ENCODE results near the gene SPECC1L. TPM values are rescaled to one million over a fixed set of nuclear protein-coding genes. Genes with fewer than 3 reads are reported as not detected.

The SPECC1L gene
- total RNA-seq, 1 experiment from 2014 or later = 52.2 TPM

- CTCF ChIA-PET = interaction anchor here (1.0 kb wide), 1 partner anchor 77 kb away, joined by 3 read pairs; no protein-coding TSS in a partner anchor
- TF ChIP-seq, protein P1, sequence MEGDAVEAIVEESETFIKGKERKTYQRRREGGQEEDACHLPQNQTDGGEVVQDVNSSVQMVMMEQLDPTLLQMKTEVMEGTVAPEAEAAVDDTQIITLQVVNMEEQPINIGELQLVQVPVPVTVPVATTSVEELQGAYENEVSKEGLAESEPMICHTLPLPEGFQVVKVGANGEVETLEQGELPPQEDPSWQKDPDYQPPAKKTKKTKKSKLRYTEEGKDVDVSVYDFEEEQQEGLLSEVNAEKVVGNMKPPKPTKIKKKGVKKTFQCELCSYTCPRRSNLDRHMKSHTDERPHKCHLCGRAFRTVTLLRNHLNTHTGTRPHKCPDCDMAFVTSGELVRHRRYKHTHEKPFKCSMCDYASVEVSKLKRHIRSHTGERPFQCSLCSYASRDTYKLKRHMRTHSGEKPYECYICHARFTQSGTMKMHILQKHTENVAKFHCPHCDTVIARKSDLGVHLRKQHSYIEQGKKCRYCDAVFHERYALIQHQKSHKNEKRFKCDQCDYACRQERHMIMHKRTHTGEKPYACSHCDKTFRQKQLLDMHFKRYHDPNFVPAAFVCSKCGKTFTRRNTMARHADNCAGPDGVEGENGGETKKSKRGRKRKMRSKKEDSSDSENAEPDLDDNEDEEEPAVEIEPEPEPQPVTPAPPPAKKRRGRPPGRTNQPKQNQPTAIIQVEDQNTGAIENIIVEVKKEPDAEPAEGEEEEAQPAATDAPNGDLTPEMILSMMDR (IDR thresholded peaks at IDR 0.05; ENCODE audit: unreplicated experiment) = no peak
- intact Hi-C loops (cut with micrococcal nuclease; ENCODE audit: unreplicated experiment) = no loop called here
- Mint-ChIP-seq H3K9me3 (ENCODE audit: low read depth, unreplicated experiment) (peaks cover 2% of the 10 kb centered on the region), H3K36me3 (ENCODE audit: insufficient read depth, unreplicated experiment) (no peaks in the 10 kb centered on the region), H3K4me1 (ENCODE audit: low read depth, unreplicated experiment) (no peaks in the 10 kb centered on the region), H3K27me3 (ENCODE audit: unreplicated experiment) (peaks cover 16% of the 10 kb centered on the region), H3K4me3 (ENCODE audit: low read depth, unreplicated experiment) (no peak overlapping the region), H3K27ac (ENCODE audit: unreplicated experiment) (no peak overlapping the region)
- DNase-seq = no peak
- BruUV-seq (replicated peaks) = no TSS peak
These were observed 174.3 kb downstream of the SPECC1L start for GRCh38 chr22:24444729-24445466.

- H3K36me3 Mint-ChIP-seq (ENCODE audit: insufficient read depth, unreplicated experiment) = no peaks in the 10 kb centered on the region
- no peak overlapping the region for H3K27ac Mint-ChIP-seq (ENCODE audit: unreplicated experiment)
- CTCF ChIA-PET = no interaction called here
- H3K4me3 Mint-ChIP-seq (ENCODE audit: low read depth, unreplicated experiment) = no peak overlapping the region
- no TSS peak for BruUV-seq (replicated peaks)
- H3K9me3 Mint-ChIP-seq (ENCODE audit: low read depth, unreplicated experiment) = peaks cover 2% of the 10 kb centered on the region
- TF ChIP-seq, protein P1 (IDR thresholded peaks at IDR 0.05; ENCODE audit: unreplicated experiment) = no peak
- H3K4me1 Mint-ChIP-seq (ENCODE audit: low read depth, unreplicated experiment) = no peaks in the 10 kb centered on the region
- no peak for DNase-seq
- peaks cover 23% of the 10 kb centered on the region for H3K27me3 Mint-ChIP-seq (ENCODE audit: unreplicated experiment)
- intact Hi-C loops (cut with micrococcal nuclease; ENCODE audit: unreplicated experiment) = no loop called here
These were observed 175.0 kb downstream of the SPECC1L start for GRCh38 chr22:24445481-24446259.

GRCh38 chr22:24446260-24446611 is 175.6 kb downstream of the SPECC1L start:
- H3K4me1 Mint-ChIP-seq (ENCODE audit: low read depth, unreplicated experiment) = no peaks in the 10 kb centered on the region
- no peak overlapping the region for H3K4me3 Mint-ChIP-seq (ENCODE audit: low read depth, unreplicated experiment)
- BruUV-seq (replicated peaks) = no TSS peak
- DNase-seq = no peak
- CTCF ChIA-PET = no interaction called here
- peaks cover 24% of the 10 kb centered on the region for H3K27me3 Mint-ChIP-seq (ENCODE audit: unreplicated experiment)
- intact Hi-C loops (cut with micrococcal nuclease; ENCODE audit: unreplicated experiment) = no loop called here
- TF ChIP-seq, protein P1 (IDR thresholded peaks at IDR 0.05; ENCODE audit: unreplicated experiment) = no peak
- no peak overlapping the region for H3K27ac Mint-ChIP-seq (ENCODE audit: unreplicated experiment)
- H3K9me3 Mint-ChIP-seq (ENCODE audit: low read depth, unreplicated experiment) = peaks cover 2% of the 10 kb centered on the region
- no peaks in the 10 kb centered on the region for H3K36me3 Mint-ChIP-seq (ENCODE audit: insufficient read depth, unreplicated experiment)

- intact Hi-C loops (cut with micrococcal nuclease; ENCODE audit: unreplicated experiment) = no loop called here
- no peaks in the 10 kb centered on the region for H3K36me3 Mint-ChIP-seq (ENCODE audit: insufficient read depth, unreplicated experiment)
- H3K27me3 Mint-ChIP-seq (ENCODE audit: unreplicated experiment) = peaks cover 24% of the 10 kb centered on the region
- CTCF ChIA-PET = interaction anchor here (0.7 kb wide), 1 partner anchor 88 kb away, joined by 6 read pairs; no protein-coding TSS in a partner anchor
- TF ChIP-seq, protein P1 (IDR thresholded peaks at IDR 0.05; ENCODE audit: unreplicated experiment) = no peak
- peaks cover 2% of the 10 kb centered on the region for H3K4me1 Mint-ChIP-seq (ENCODE audit: low read depth, unreplicated experiment)
- H3K4me3 Mint-ChIP-seq (ENCODE audit: low read depth, unreplicated experiment) = no peak overlapping the region
- no peak overlapping the region for H3K27ac Mint-ChIP-seq (ENCODE audit: unreplicated experiment)
- peaks cover 2% of the 10 kb centered on the region for H3K9me3 Mint-ChIP-seq (ENCODE audit: low read depth, unreplicated experiment)
- no TSS peak for BruUV-seq (replicated peaks)
- no peak for DNase-seq
These were observed 180.0 kb downstream of the SPECC1L start for GRCh38 chr22:24450610-24451009.

All from Calu3 (cell line).